HCT116 (cell line): Measurements from ENCODE around the gene LIMS2. TPM values are rescaled to one million over a fixed set of nuclear protein-coding genes. Genes with fewer than 3 reads are reported as not detected.

Experiments used
- ATAC-seq: fragments of 200-7000 bp; cut with Tn5 transposase; 2 replicates; pipeline ENCODE4 v1.9.1; 2020; ENCODE audit warnings: mild to moderate bottlenecking, moderate library complexity
- Bru-seq: library from RNA; stranded (reverse); fragments of 400-500 nt; gene quantifications from one replicate; lab custom pipeline; 2021; lab: Mats Ljungman, UMichigan
- BruChase-seq, 2 experiments: library from RNA; stranded (reverse); fragments of 400-500 nt; gene quantifications; one replicate each; lab custom pipeline; 2021; lab: Mats Ljungman, UMichigan
- BruUV-seq: library from RNA; stranded (reverse); fragments of 400-500 nt; replicated peaks from 2 replicates; lab custom pipeline; 2021; lab: Mats Ljungman, UMichigan
- CTCF ChIA-PET: fragments of 300-600 bp; sonication (Branson Sonifier 250); formaldehyde crosslinking; loops from one replicate; lab custom pipeline; 2021; ENCODE audit warnings: antibody characterized with exemption; lab: Charles Lee
- POLR2A ChIA-PET: fragments of 300-600, 350-600 bp; sonication (Branson Sonifier 250); formaldehyde crosslinking; loops from one replicate; lab custom pipeline; 2021; ENCODE audit warnings: antibody characterized with exemption; lab: Charles Lee
- RAD21 ChIA-PET, 2 experiments: fragments of 300-600 bp; sonication (Branson Sonifier 250); formaldehyde crosslinking; loops; one replicate each; lab custom pipeline; 2023; ENCODE audit warnings: low total read pairs in 2 of 2; ENCODE audit not compliant: uncharacterized antibody in 2 of 2, unreplicated experiment in 2 of 2, low non-redundant PET in 1 of 2; lab: Charles Lee
- DNase-seq: peaks from one replicate; pipeline ENCODE4 v3.0.0-alpha.2; 2010; ENCODE audit warnings: low read depth, low spot score
- H2AFZ ChIP-seq: fragments of 200-600 bp; shearing (Covaris generic), sonication (generic); 2 replicates; pipeline ENCODE4 v1.6.1; 2017; ENCODE audit warnings: low read depth, mixed run types, mixed read lengths, antibody characterized with exemption, low read length; ENCODE audit not compliant: poor library complexity, severe bottlenecking
- H3K27ac ChIP-seq: 2 replicates; pipeline ENCODE4 v1.5.1; 2012; ENCODE audit warnings: low read depth, low read length
- H3K27me3 ChIP-seq: fragments of 200-600 bp; sonication (generic); 2 replicates; pipeline ENCODE4 v1.6.1; 2016; ENCODE audit warnings: mixed run types, low read length, mixed read lengths; ENCODE audit not compliant: insufficient read depth
- H3K36me3 ChIP-seq, 2 experiments: fragments of 200-500 bp in 1 of 2; fragments of 200-600 bp in 1 of 2; sonication (Bioruptor generic) in 1 of 2; sonication (generic) in 1 of 2; 2 replicates each; pipeline versions ENCODE4 v1.5.1 to v1.6.1; 2014 to 2016; ENCODE audit warnings: low read length in 2 of 2, inconsistent platforms in 1 of 2, mixed read lengths in 1 of 2, mixed run types in 1 of 2; ENCODE audit not compliant: insufficient read depth in 2 of 2, control insufficient read depth in 1 of 2
- H3K4me1 ChIP-seq, 2 experiments: fragments of 200-600 bp in 1 of 2; sonication (generic) in 1 of 2; 2 replicates each; pipeline versions ENCODE4 v1.5.1 to v1.6.1; 2012 to 2017; ENCODE audit warnings: low read length in 2 of 2, inconsistent platforms in 1 of 2, mild to moderate bottlenecking in 1 of 2, mixed read lengths in 1 of 2, mixed run types in 1 of 2, moderate library complexity in 1 of 2; ENCODE audit not compliant: insufficient read depth in 2 of 2, control insufficient read depth in 1 of 2
- H3K4me2 ChIP-seq: fragments of 200-600 bp; sonication (generic); 2 replicates; pipeline ENCODE4 v1.6.1; 2017; ENCODE audit warnings: mixed run types, low read length, mixed read lengths
- H3K4me3 ChIP-seq, 2 experiments: fragments of 200-600 bp in 1 of 2; sonication (generic) in 1 of 2; replicated peaks in 1 of 2; 2 replicates each; pipeline ENCODE4 v1.5.1; 2011 to 2016; ENCODE audit warnings: low read length in 2 of 2, control low read depth in 1 of 2, low read depth in 1 of 2, mild to moderate bottlenecking in 1 of 2, mixed read lengths in 1 of 2, mixed run types in 1 of 2
- H3K79me2 ChIP-seq: fragments of 200-600 bp; sonication (generic); 2 replicates; pipeline ENCODE4 v1.6.1; 2017; ENCODE audit warnings: mild to moderate bottlenecking, mixed run types, low read length, moderate library complexity, mixed read lengths; ENCODE audit not compliant: insufficient read depth
- H3K9ac ChIP-seq: fragments of 200-600 bp; sonication (generic); 2 replicates; pipeline ENCODE4 v1.6.1; 2016; ENCODE audit warnings: low read length, mixed read lengths
- H3K9me2 ChIP-seq: fragments of 200-600 bp; sonication (generic), shearing (Covaris generic); 2 replicates; pipeline ENCODE4 v1.6.1; 2017; ENCODE audit warnings: mixed run types, mild to moderate bottlenecking, moderate library complexity; ENCODE audit not compliant: insufficient read depth
- H3K9me3 ChIP-seq, 2 experiments: fragments of 200-500 bp in 1 of 2; fragments of 200-600 bp in 1 of 2; sonication (Bioruptor generic) in 1 of 2; sonication (generic) in 1 of 2; 2 replicates each; pipeline ENCODE4 v1.6.1; 2014 to 2017; ENCODE audit warnings: low read length in 2 of 2, mixed read lengths in 2 of 2, inconsistent platforms in 1 of 2, low read depth in 1 of 2, mild to moderate bottlenecking in 1 of 2, mixed run types in 1 of 2, moderate library complexity in 1 of 2; ENCODE audit not compliant: control insufficient read depth in 1 of 2, insufficient read depth in 1 of 2
- H4K20me1 ChIP-seq: fragments of 200-600 bp; sonication (generic), shearing (Covaris generic); 2 replicates; pipeline ENCODE4 v1.6.1; 2017; ENCODE audit warnings: mixed run types, mild to moderate bottlenecking, moderate library complexity; ENCODE audit not compliant: insufficient read depth
- CEBPB ChIP-seq: IDR thresholded peaks from 2 replicates; pipeline ENCODE4 v1.6.1; 2012; ENCODE audit warnings: low read depth
- EGR1 ChIP-seq: IDR thresholded peaks from 2 replicates; pipeline ENCODE4 v1.6.1; 2012; ENCODE audit warnings: low read depth
- RAD21 ChIP-seq: IDR thresholded peaks from 2 replicates; pipeline ENCODE4 v1.6.1; 2012; ENCODE audit warnings: low read depth, mild to moderate bottlenecking
- SIN3A ChIP-seq: IDR thresholded peaks from 2 replicates; pipeline ENCODE4 v1.6.1; 2012; ENCODE audit warnings: low read depth
- SP1 ChIP-seq: IDR thresholded peaks from 2 replicates; pipeline ENCODE4 v1.6.1; 2012; ENCODE audit warnings: low read depth
- ZFX ChIP-seq: fragments of 450-650 bp; IDR thresholded peaks from 2 replicates; pipeline ENCODE4 v1.6.1; 2017
- intact Hi-C: fragments of 100-400 bp; cut with micrococcal nuclease; formaldehyde crosslinking; loops from 2 replicates; pipeline ENCODE4 v1.10.0; 2022
- long read RNA-seq: library from polyadenylated mRNA; unstranded; transcript quantifications from one replicate; pipeline ENCODE4 v2.0.0, GENCODE V29; 2021; ENCODE audit not compliant: unreplicated experiment
- polyA plus RNA-seq: library from polyadenylated mRNA; unstranded; fragments of >200 nt; gene quantifications from 2 replicates; pipeline ENCODE4 v1.2.1, GENCODE V29; 2012; ENCODE audit warnings: missing spikeins
- total RNA-seq: library from RNA; stranded (reverse); gene quantifications from one replicate; pipeline ENCODE4 v1.2.1, GENCODE V29; 2021; ENCODE audit not compliant: unreplicated experiment
- TF ChIP-seq, protein P1 (sequence below): IDR thresholded peaks from 2 replicates; pipeline ENCODE4 v1.6.1; 2012

The LIMS2 gene, protein sequence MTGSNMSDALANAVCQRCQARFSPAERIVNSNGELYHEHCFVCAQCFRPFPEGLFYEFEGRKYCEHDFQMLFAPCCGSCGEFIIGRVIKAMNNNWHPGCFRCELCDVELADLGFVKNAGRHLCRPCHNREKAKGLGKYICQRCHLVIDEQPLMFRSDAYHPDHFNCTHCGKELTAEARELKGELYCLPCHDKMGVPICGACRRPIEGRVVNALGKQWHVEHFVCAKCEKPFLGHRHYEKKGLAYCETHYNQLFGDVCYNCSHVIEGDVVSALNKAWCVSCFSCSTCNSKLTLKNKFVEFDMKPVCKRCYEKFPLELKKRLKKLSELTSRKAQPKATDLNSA
- 3.7 TPM for total RNA-seq
- polyA plus RNA-seq, result 3.9 and 4.0 TPM in 2 replicates
- percentile 27 among the genes with signal in this experiment for Bru-seq, nascent RNA
- BruChase-seq, experiment 1, labeled RNA remaining after a 6-hour chase, result percentile 25 among the genes with signal in this experiment
- percentile 31 among the genes with signal in this experiment for BruChase-seq, experiment 2, labeled RNA remaining after a 2-hour chase
- long read RNA-seq, partial matches to known transcripts, result 0 of 4 reads
- long read RNA-seq, other reads (novel, unspliced or antisense), result 4 of 4 reads

DNA sequence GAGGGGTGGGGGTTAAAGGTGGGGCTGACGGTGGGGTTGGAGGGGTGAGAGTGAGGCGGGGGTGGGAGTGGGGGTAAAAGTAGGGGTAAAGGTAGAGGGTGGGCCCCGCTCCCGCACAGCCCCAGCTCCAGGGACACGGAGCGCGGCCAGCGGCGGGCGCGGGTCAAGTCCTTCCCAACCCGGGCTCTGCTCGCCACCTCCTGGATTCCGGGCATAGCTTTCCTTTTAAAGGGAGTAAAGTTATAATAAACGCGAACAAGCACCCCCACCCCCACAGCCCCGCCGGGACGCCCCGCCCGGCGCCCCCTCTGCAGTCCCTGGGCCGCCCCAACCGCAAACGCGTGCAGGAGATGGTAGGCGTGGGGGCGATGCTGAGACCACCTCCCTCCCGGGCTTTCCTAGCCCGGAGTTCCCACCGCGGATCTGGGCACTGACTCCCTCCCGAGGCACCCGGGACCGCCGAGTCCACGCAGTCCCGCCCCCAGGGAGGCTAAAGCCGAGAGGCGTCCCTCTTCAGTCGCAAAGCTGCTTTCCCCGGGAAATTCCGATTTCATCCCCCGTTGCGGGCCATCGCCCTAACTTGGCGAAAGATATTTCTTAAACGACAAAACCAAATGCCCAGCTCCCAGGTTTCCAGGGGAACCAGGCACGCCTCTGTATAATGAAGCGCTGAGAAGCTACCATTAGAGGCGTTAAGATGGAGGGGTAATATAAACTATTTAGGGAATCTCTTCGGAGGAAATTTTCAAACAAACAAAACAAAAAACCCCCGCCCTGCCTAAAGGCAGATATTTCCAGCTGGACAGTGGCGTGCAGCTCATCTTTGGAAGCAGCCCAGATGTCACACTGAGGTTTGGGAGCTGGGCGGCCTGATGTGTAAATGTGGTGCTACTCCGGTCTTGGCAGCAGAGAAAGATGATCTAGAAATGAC lies at the start of gene LIMS2:
TSS of gene LIMS2 (minus strand) at position 200 of the 931 bp plus-strand sequence. CDS start 506 bp downstream, outside the sequence.
- ChIA-PET POLR2A (no interaction called here), RAD21 (no interaction called here), CTCF (interaction anchor here (0.9 to 1.8 kb wide), 3 partner anchors 84 to 479 kb away, joined by 3 to 10 read pairs (median 5); no protein-coding TSS in a partner anchor)
- TF ChIP-seq SP1 (no peak), SIN3A (no peak), RAD21 (peak; percentile 37), CEBPB (no peak), EGR1 (no peak), ZFX (no peak)
- TF ChIP-seq, protein P1, sequence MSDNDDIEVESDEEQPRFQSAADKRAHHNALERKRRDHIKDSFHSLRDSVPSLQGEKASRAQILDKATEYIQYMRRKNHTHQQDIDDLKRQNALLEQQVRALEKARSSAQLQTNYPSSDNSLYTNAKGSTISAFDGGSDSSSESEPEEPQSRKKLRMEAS, result no peak
- Histone ChIP-seq H3K9me3 (no peaks in the 10 kb centered on the region), H3K9me2 (no peaks in the 10 kb centered on the region), H3K79me2 (no peaks in the 10 kb centered on the region), H3K27me3 (peaks cover 7% of the 10 kb centered on the region; the same call in 1 of the 2 replicates), H3K27ac (no peak within 1 kb of the TSS; the same call in 1 of the 2 replicates), H3K4me2 (peak within 1 kb of the TSS; percentile 96), H3K4me1 (peaks cover 0 to 15% of the 10 kb centered on the region in 2 experiments; a peak in 2 of 4 replicates), H4K20me1 (no peaks in the 10 kb centered on the region), H3K36me3 (no peaks in the 10 kb centered on the region), H3K9ac (peak within 1 kb of the TSS; percentile 40), H3K4me3 (peak within 1 kb of the TSS; percentile 43 to 59), H2AFZ (peak within 1 kb of the TSS; percentile 92)
- BruUV-seq, result no TSS peak
- intact Hi-C loops, result loop anchor here (10.0 kb wide), 1 partner anchor 481 kb away; no protein-coding TSS in a partner anchor
- DNase-seq (no peak), ATAC-seq (peak; percentile 72)
